GM23338 (cell line): ENCODE results near the gene LY86.

ENCODE experiments used
- CREB1 ChIP-seq: fragments of 250-450 bp; sonication (Bioruptor Pico); IDR thresholded peaks from 2 replicates; pipeline ENCODE4 v1.5.0; 2020; ENCODE audit warnings: low read depth, mild to moderate bottlenecking, moderate library complexity
- CTCF ChIP-seq, 2 experiments: fragments of 200-600 bp in 1 of 2; sonication (generic) in 1 of 2; conservative IDR thresholded peaks; 2 replicates each; pipeline versions ENCODE4 v1.5.1 to v1.6.1; 2016 to 2017; ENCODE audit warnings: antibody characterized with exemption in 2 of 2, low read depth in 2 of 2, mild to moderate bottlenecking in 2 of 2, moderate library complexity in 1 of 2
- ETS1 ChIP-seq: IDR thresholded peaks from 2 replicates; pipeline ENCODE4 v1.6.1; 2016; ENCODE audit warnings: antibody characterized with exemption
- EZH2 ChIP-seq: fragments of 200-600 bp; sonication (generic); IDR thresholded peaks from one replicate; pipeline ENCODE4 v1.8.0; 2017; ENCODE audit warnings: antibody characterized with exemption, mild to moderate bottlenecking, low read depth; ENCODE audit not compliant: unreplicated experiment
- EZH2phosphoT487 ChIP-seq: fragments of 200-600 bp; sonication (generic); IDR thresholded peaks from one replicate; pipeline ENCODE4 v1.8.1; 2018; ENCODE audit warnings: antibody characterized with exemption; ENCODE audit not compliant: unreplicated experiment
- JUNB ChIP-seq: IDR thresholded peaks from one replicate; pipeline ENCODE4 v1.6.1; 2016; ENCODE audit warnings: antibody characterized with exemption; ENCODE audit not compliant: unreplicated experiment
- NANOG ChIP-seq: IDR thresholded peaks from 2 replicates; pipeline ENCODE4 v1.6.1; 2016; ENCODE audit warnings: antibody characterized with exemption, borderline replicate concordance
- POLR2AphosphoS5 ChIP-seq: IDR thresholded peaks from 2 replicates; pipeline ENCODE4 v1.6.1; 2016; ENCODE audit warnings: antibody characterized with exemption, low read depth
- STAT1 ChIP-seq: IDR thresholded peaks from one replicate; pipeline ENCODE4 v1.6.1; 2016; ENCODE audit warnings: antibody characterized with exemption; ENCODE audit not compliant: unreplicated experiment
- ZNF114 ChIP-seq: fragments of 250-450 bp; sonication (Bioruptor Pico); IDR thresholded peaks from 2 replicates; pipeline ENCODE4 v1.5.0; 2020; ENCODE audit warnings: mild to moderate bottlenecking, moderate library complexity
- ZNF331 ChIP-seq: fragments of 250-450 bp; sonication (Bioruptor Pico); IDR thresholded peaks from 2 replicates; pipeline ENCODE4 v1.5.0; 2020; ENCODE audit warnings: low read depth, mild to moderate bottlenecking, moderate library complexity
- TF ChIP-seq, protein P1 (sequence below): IDR thresholded peaks from one replicate; pipeline ENCODE4 v1.6.1; 2018; ENCODE audit warnings: antibody characterized with exemption; ENCODE audit not compliant: unreplicated experiment
- TF ChIP-seq, protein P2 (sequence below): fragments of 250-450 bp; sonication (Bioruptor Pico); IDR thresholded peaks from 2 replicates; pipeline ENCODE4 v1.5.0; 2020; ENCODE audit warnings: mild to moderate bottlenecking, moderate library complexity

DNA sequence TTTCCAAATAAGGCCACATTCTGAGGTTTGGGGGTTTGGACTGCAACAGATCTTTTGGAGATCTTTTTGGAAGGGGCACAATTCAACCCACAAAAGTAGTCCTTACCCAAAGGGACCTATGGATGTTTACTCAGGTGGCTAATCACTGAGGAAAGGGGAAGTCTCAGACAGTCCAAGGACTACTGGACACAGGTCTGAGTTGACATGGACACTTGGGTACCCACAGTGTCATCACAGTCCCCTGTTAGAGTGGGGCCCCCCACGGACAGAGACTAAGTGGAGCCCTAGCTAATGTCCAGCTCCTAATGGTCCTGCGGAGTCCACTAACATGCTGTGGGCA, 101.6 kb downstream of the LY86 start:
- TF ChIP-seq POLR2AphosphoS5 = no peak
- TF ChIP-seq CTCF (conservative IDR thresholded peaks at IDR 0.05; ENCODE audit: low read depth in 2 of 2) = no peak
- TF ChIP-seq ETS1 = no peak
- TF ChIP-seq, protein P1, sequence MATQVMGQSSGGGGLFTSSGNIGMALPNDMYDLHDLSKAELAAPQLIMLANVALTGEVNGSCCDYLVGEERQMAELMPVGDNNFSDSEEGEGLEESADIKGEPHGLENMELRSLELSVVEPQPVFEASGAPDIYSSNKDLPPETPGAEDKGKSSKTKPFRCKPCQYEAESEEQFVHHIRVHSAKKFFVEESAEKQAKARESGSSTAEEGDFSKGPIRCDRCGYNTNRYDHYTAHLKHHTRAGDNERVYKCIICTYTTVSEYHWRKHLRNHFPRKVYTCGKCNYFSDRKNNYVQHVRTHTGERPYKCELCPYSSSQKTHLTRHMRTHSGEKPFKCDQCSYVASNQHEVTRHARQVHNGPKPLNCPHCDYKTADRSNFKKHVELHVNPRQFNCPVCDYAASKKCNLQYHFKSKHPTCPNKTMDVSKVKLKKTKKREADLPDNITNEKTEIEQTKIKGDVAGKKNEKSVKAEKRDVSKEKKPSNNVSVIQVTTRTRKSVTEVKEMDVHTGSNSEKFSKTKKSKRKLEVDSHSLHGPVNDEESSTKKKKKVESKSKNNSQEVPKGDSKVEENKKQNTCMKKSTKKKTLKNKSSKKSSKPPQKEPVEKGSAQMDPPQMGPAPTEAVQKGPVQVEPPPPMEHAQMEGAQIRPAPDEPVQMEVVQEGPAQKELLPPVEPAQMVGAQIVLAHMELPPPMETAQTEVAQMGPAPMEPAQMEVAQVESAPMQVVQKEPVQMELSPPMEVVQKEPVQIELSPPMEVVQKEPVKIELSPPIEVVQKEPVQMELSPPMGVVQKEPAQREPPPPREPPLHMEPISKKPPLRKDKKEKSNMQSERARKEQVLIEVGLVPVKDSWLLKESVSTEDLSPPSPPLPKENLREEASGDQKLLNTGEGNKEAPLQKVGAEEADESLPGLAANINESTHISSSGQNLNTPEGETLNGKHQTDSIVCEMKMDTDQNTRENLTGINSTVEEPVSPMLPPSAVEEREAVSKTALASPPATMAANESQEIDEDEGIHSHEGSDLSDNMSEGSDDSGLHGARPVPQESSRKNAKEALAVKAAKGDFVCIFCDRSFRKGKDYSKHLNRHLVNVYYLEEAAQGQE = no peak
- TF ChIP-seq EZH2 = no peak
- no peak for TF ChIP-seq CREB1
- no peak for TF ChIP-seq NANOG
- TF ChIP-seq JUNB = no peak
- no peak for TF ChIP-seq EZH2phosphoT487
- TF ChIP-seq STAT1 = no peak
- TF ChIP-seq ZNF114 (CRISPR knock-in tag) = no peak
- TF ChIP-seq, protein P2, sequence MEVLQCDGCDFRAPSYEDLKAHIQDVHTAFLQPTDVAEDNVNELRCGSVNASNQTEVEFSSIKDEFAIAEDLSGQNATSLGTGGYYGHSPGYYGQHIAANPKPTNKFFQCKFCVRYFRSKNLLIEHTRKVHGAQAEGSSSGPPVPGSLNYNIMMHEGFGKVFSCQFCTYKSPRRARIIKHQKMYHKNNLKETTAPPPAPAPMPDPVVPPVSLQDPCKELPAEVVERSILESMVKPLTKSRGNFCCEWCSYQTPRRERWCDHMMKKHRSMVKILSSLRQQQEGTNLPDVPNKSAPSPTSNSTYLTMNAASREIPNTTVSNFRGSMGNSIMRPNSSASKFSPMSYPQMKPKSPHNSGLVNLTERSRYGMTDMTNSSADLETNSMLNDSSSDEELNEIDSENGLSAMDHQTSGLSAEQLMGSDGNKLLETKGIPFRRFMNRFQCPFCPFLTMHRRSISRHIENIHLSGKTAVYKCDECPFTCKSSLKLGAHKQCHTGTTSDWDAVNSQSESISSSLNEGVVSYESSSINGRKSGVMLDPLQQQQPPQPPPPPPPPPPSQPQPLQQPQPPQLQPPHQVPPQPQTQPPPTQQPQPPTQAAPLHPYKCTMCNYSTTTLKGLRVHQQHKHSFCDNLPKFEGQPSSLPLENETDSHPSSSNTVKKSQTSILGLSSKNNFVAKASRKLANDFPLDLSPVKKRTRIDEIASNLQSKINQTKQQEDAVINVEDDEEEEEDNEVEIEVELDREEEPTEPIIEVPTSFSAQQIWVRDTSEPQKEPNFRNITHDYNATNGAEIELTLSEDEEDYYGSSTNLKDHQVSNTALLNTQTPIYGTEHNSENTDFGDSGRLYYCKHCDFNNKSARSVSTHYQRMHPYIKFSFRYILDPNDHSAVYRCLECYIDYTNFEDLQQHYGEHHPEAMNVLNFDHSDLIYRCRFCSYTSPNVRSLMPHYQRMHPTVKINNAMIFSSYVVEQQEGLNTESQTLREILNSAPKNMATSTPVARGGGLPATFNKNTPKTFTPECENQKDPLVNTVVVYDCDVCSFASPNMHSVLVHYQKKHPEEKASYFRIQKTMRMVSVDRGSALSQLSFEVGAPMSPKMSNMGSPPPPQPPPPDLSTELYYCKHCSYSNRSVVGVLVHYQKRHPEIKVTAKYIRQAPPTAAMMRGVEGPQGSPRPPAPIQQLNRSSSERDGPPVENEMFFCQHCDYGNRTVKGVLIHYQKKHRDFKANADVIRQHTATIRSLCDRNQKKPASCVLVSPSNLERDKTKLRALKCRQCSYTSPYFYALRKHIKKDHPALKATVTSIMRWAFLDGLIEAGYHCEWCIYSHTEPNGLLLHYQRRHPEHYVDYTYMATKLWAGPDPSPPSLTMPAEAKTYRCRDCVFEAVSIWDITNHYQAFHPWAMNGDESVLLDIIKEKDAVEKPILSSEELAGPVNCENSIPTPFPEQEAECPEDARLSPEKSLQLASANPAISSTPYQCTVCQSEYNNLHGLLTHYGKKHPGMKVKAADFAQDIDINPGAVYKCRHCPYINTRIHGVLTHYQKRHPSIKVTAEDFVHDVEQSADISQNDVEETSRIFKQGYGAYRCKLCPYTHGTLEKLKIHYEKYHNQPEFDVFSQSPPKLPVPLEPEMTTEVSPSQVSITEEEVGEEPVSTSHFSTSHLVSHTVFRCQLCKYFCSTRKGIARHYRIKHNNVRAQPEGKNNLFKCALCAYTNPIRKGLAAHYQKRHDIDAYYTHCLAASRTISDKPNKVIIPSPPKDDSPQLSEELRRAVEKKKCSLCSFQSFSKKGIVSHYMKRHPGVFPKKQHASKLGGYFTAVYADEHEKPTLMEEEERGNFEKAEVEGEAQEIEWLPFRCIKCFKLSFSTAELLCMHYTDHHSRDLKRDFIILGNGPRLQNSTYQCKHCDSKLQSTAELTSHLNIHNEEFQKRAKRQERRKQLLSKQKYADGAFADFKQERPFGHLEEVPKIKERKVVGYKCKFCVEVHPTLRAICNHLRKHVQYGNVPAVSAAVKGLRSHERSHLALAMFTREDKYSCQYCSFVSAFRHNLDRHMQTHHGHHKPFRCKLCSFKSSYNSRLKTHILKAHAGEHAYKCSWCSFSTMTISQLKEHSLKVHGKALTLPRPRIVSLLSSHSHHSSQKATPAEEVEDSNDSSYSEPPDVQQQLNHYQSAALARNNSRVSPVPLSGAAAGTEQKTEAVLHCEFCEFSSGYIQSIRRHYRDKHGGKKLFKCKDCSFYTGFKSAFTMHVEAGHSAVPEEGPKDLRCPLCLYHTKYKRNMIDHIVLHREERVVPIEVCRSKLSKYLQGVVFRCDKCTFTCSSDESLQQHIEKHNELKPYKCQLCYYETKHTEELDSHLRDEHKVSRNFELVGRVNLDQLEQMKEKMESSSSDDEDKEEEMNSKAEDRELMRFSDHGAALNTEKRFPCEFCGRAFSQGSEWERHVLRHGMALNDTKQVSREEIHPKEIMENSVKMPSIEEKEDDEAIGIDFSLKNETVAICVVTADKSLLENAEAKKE = no peak
- no peak for TF ChIP-seq ZNF331
